Endodermal cell (in vitro differentiated cells): ENCODE data around the gene SALL2. TPM values are rescaled to one million over a fixed set of nuclear protein-coding genes. Genes with fewer than 3 reads are reported as not detected.

Experiments
- DNase-seq: peaks from one replicate; pipeline ENCODE4 v3.0.0-alpha.2; 2017
- H3K27ac ChIP-seq: 2 replicates; pipeline ENCODE4 v1.5.1; 2013; ENCODE audit warnings: mild to moderate bottlenecking, low read depth, low read length, moderate library complexity
- H3K27me3 ChIP-seq: 2 replicates; pipeline ENCODE4 v1.6.1; 2013; ENCODE audit warnings: mild to moderate bottlenecking, low read length, moderate library complexity; ENCODE audit not compliant: insufficient read depth, control insufficient read depth, poor library complexity, severe bottlenecking
- H3K36me3 ChIP-seq: 2 replicates; pipeline ENCODE4 v1.7.0; 2013; ENCODE audit warnings: mild to moderate bottlenecking, low read length, moderate library complexity; ENCODE audit not compliant: control insufficient read depth, insufficient read depth
- H3K4me1 ChIP-seq: one replicate; pipeline ENCODE4 v1.7.0; 2013; ENCODE audit warnings: low read length; ENCODE audit not compliant: control insufficient read depth, insufficient read depth
- H3K4me3 ChIP-seq: 2 replicates; pipeline ENCODE4 v1.5.1; 2013; ENCODE audit warnings: mild to moderate bottlenecking, low read length, moderate library complexity
- H3K9ac ChIP-seq: 2 replicates; pipeline ENCODE4 v1.6.1; 2013; ENCODE audit warnings: mild to moderate bottlenecking, low read length, moderate library complexity; ENCODE audit not compliant: poor library complexity, severe bottlenecking; ENCODE audit errors: extremely low read depth
- H3K9me3 ChIP-seq: 2 replicates; pipeline ENCODE4 v1.6.1; 2013; ENCODE audit warnings: mild to moderate bottlenecking, low read length, moderate library complexity; ENCODE audit not compliant: control insufficient read depth
- H3K27ac Mint-ChIP-seq: 2 replicates; pipeline ENCODE4 v1.8.0; 2020; ENCODE audit warnings: mixed read lengths
- H3K27me3 Mint-ChIP-seq: 2 replicates; pipeline ENCODE4 v1.8.0; 2021; ENCODE audit warnings: mild to moderate bottlenecking, mixed read lengths; ENCODE audit not compliant: insufficient read depth
- H3K36me3 Mint-ChIP-seq: 2 replicates; pipeline ENCODE4 v1.8.0; 2020; ENCODE audit warnings: low read depth, mixed read lengths
- H3K4me1 Mint-ChIP-seq: 2 replicates; pipeline ENCODE4 v1.8.0; 2020; ENCODE audit warnings: mixed read lengths
- H3K4me3 Mint-ChIP-seq: 2 replicates; pipeline ENCODE4 v1.8.0; 2020; ENCODE audit warnings: mild to moderate bottlenecking, moderate library complexity, mixed read lengths
- H3K9me3 Mint-ChIP-seq: 2 replicates; pipeline ENCODE4 v1.8.0; 2020; ENCODE audit warnings: mild to moderate bottlenecking, mixed read lengths
- CTCF ChIP-seq: fragments of 200-600 bp; sonication (generic); conservative IDR thresholded peaks from 2 replicates; pipeline ENCODE4 v1.5.0; 2021; ENCODE audit warnings: antibody characterized with exemption, mild to moderate bottlenecking
- WGBS, 2 experiments: methylation state at CpG; one replicate each; pipeline versions ENCODE4 v1.1.5 to v1.1.7; 2013; ENCODE audit warnings: missing lambda C conversion rate in 2 of 2, mixed read lengths in 1 of 2; ENCODE audit not compliant: insufficient coverage in 1 of 2, insufficient read length in 1 of 2; 5-methylcytosine and 5-hydroxymethylcytosine counted together
- total RNA-seq, 2 donors: library from RNA; stranded (reverse); fragmentation: NEBNext Ultra II Directional in 1 of 2; extraction: Animal tissue kit (Norgen Biotek cat#: 25700) in 1 of 2; gene quantifications; 2 replicates in 1 of 2; 3 replicates in 1 of 2; pipeline ENCODE4 v1.2.1, GENCODE V29; 2021

SALL2 gene
- total RNA-seq, 2 donors from 2014 or later = 78.6 to 120 TPM

GRCh38 chr14:21498540-21499526 is 27.3 kb downstream of the SALL2 start:
- Mint-ChIP-seq H3K4me3 (no peak overlapping the region), H3K36me3 (peaks cover 85% of the 10 kb centered on the region), H3K27me3 (no peaks in the 10 kb centered on the region), H3K9me3 (no peaks in the 10 kb centered on the region), H3K4me1 (peaks cover 19% of the 10 kb centered on the region), H3K27ac (peak overlapping the region; percentile 61)
- Histone ChIP-seq H3K9me3 (no peaks in the 10 kb centered on the region), H3K4me1 (peaks cover 9% of the 10 kb centered on the region), H3K27me3 (no peaks in the 10 kb centered on the region), H3K36me3 (peaks cover 91% of the 10 kb centered on the region), H3K27ac (no peak overlapping the region), H3K4me3 (no peak overlapping the region), H3K9ac (no peak overlapping the region)
- TF ChIP-seq CTCF = peak; percentile 80
- 82 to 89% methylated on average over 4 to 5 of the region's 5 CpGs for WGBS, 2 experiments
- DNase-seq = peak; percentile 54

GRCh38 chr14:21496453-21496852 is 29.7 kb downstream of the SALL2 start:
- H3K4me3 Mint-ChIP-seq = no peak overlapping the region
- DNase-seq = no peak
- Histone ChIP-seq H3K36me3 (peaks cover 85% of the 10 kb centered on the region), H3K27me3 (no peaks in the 10 kb centered on the region), H3K4me1 (peaks cover 9% of the 10 kb centered on the region), H3K4me3 (no peak overlapping the region), H3K27ac (no peak overlapping the region), H3K9me3 (no peaks in the 10 kb centered on the region), H3K9ac (no peak overlapping the region)
- WGBS, 2 experiments = 93 to 100% methylated on average over 1 to 2 of the region's 2 CpGs
- no peak for TF ChIP-seq CTCF
- peaks cover 19% of the 10 kb centered on the region for H3K4me1 Mint-ChIP-seq
- H3K36me3 Mint-ChIP-seq = peaks cover 79% of the 10 kb centered on the region
- no peaks in the 10 kb centered on the region for H3K9me3 Mint-ChIP-seq
- no peaks in the 10 kb centered on the region for H3K27me3 Mint-ChIP-seq
- peak overlapping the region; percentile 17 for H3K27ac Mint-ChIP-seq

- WGBS, 2 experiments = 78 to 100% methylated on average over 1 to 2 of the region's 2 CpGs
- peaks cover 9% of the 10 kb centered on the region for H3K4me1 ChIP-seq
- H3K4me3 ChIP-seq = no peak overlapping the region
- Mint-ChIP-seq H3K4me1 (peaks cover 19% of the 10 kb centered on the region), H3K4me3 (no peak overlapping the region), H3K27me3 (no peaks in the 10 kb centered on the region), H3K27ac (peak overlapping the region; percentile 80), H3K36me3 (peaks cover 78% of the 10 kb centered on the region), H3K9me3 (no peaks in the 10 kb centered on the region)
- no peak overlapping the region for H3K9ac ChIP-seq
- TF ChIP-seq CTCF = no peak
- no peaks in the 10 kb centered on the region for H3K9me3 ChIP-seq
- peaks cover 80% of the 10 kb centered on the region for H3K36me3 ChIP-seq
- H3K27me3 ChIP-seq = no peaks in the 10 kb centered on the region
- no peak overlapping the region for H3K27ac ChIP-seq
- DNase-seq = no peak
Measured at GRCh38 chr14:21494902-21495762, 31.0 kb downstream of the SALL2 start.
